ENCODE results near the gene DOHH.

DOHH gene

DNA sequence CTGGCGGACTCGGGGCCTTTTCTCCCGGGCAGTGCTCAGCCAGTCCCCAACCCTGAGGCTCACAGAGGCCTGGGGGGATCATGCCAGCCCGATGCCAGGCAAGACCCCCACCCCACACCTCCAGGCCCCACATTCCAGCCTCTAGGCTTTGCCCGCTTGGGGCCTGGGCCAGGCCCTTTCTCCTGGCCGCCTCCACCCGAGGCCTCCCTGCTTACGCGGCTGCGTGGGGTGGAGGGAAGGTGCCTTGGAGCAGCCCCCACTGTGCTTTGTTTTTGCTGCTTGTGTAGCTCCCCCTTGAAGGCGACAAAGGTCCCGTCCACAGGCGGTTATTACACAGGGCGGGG, 58.5 kb downstream of the DOHH start:
- DNase-seq (ENCODE audit: low read depth in 3 of 3): no peak

- DNase-seq (ENCODE audit: low read depth in 3 of 3): no peak
Observed at GRCh38 chr19:3441089-3441985, 59.1 kb downstream of the DOHH start.
